Fibroblast of skin of right biceps (primary cell): ENCODE measurements around the gene PPARG.
"Not testable (repeated sequence)": the region's sequence is repeated elsewhere in the genome, so short reads cannot be mapped to it uniquely, and the experiment has no call there.

ENCODE experiments used
- DNase-seq: peaks from one replicate; pipeline ENCODE4 v3.0.0-alpha.2; 2013

The PPARG gene

GRCh38 chr3:12465836-12466225 is 177.0 kb downstream of the PPARG start:
- DNase-seq = no peak

GRCh38 chr3:12467746-12468145 is 178.9 kb downstream of the PPARG start:
- no peak for DNase-seq

DNA sequence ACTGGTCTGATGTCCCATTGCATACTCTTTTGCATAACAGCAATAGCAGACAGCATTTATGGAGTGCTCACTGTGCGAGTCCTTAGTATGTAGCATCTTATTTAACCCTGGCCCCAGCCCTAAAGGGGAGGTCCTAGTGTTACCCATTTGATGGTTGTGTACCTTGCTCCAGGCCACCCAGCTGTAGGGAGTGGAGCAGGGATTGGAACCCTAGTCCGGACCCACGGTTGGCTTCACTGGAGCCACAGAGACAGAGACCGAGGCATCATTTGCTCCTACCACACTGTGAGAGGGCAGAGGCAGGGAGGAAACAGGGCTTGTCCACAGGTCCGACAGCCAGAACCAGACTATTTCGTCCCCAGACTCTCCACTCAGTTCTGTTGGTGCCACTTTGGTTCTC is 179.4 kb downstream of the PPARG start:
- DNase-seq = no peak

DNA sequence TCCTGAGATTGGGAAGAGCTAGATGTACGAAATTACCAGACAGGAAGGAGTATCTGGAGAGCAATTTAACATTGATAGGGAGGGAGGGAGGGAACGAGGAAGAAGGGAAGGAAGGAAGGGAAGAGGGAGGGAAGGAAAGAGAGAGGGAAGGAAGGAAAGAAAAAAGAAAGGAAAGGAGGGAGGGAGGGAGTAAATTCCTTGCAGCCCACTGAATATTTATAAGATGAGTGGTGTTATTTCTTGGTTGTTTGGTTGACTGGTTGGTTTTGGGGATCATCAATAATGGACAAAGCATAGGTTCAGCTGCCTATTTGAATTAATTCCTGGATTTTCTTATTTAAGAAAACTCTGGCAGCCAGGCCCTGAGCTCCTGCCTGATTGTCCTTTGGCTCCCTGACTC is 179.9 kb downstream of the PPARG start:
- no peak for DNase-seq

- DNase-seq = not testable (repeated sequence)
Observed at GRCh38 chr3:12469222-12469621, 180.4 kb downstream of the PPARG start.

GRCh38 chr3:12470111-12470510 is 181.2 kb downstream of the PPARG start:
- peak; percentile 74 for DNase-seq

GRCh38 chr3:12470680-12471079 is 181.8 kb downstream of the PPARG start:
- DNase-seq = no peak

- no peak for DNase-seq
Observed at GRCh38 chr3:12471241-12471640, 182.4 kb downstream of the PPARG start.

DNA sequence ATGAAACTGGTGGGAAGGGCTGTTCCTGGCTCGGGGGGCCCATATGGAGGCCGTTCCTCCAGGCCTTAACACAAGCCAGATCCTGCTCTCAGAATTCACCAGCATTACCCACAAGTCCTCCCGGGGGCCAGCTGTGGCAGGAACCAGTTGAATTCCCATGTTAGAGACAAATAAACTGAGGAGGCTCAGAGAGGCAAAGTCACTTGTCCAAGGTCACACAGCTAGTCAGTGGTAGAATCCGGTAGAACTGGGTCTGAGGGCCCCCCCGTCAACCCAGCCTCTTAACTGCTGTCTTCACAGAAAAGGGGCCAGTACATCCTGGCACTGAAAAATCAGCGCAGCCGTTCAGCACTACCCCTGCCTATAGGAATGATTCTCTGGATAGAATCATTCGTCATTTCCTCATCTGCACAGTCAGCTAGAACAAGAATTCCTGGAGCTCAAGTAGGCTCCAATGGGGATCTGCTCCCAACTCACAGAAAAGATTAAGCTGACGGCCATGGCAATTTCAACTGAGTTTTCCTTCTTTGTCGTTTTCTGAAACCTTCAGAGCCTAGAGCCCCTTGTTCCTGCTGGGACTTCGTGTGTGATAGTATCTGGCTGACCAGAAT is 183.2 kb downstream of the PPARG start:
- DNase-seq = peak; percentile 68

GRCh38 chr3:12472796-12473195 is 183.9 kb downstream of the PPARG start:
- DNase-seq = peak; percentile 14

- peak; percentile 79 for DNase-seq
Observed at GRCh38 chr3:12473511-12473910, 184.6 kb downstream of the PPARG start.

GRCh38 chr3:12476238-12476897 is 187.5 kb downstream of the PPARG start:
- peak; percentile 81 for DNase-seq

GRCh38 chr3:12477256-12477655 is 188.4 kb downstream of the PPARG start:
- no peak for DNase-seq

DNA sequence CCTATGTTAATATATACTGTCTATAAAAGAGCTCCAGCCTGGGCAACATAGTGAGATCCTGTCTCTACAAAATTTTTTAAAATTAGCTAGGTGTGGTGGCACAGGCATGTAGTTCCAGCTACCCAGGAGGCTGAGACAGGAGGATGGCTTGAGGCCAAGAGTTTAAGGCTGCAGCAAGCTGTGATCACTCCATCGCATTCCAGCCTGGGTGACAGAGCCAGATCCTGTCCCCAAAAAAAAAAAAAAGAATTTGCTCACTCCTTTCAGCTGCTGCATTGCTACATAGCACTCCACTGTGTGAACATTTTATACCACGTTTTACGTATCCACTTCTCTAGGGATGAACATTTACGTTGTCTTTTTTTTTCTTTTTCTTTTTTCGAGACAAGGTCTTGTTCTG is 189.5 kb downstream of the PPARG start:
- peak; percentile 36 for DNase-seq

DNA sequence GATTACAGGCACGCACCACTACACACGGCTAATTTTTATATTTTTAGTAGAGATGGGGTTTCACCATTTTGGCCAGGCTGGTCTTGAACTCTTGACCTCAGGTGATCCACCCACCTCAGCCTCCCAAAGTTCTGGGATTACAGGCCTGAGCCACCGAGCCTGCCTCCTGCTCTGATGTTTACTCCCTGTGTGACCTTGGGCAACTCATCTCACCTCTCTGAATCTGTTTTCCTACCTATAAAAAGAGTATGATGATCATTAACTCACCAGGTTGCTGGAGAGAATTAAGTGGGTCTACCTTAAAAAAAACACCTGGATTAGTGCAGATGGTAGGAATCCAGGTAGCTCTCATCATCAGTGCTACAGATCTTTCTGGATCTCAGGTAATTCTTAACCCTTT is 190.3 kb downstream of the PPARG start:
- DNase-seq = not testable (repeated sequence)

DNA sequence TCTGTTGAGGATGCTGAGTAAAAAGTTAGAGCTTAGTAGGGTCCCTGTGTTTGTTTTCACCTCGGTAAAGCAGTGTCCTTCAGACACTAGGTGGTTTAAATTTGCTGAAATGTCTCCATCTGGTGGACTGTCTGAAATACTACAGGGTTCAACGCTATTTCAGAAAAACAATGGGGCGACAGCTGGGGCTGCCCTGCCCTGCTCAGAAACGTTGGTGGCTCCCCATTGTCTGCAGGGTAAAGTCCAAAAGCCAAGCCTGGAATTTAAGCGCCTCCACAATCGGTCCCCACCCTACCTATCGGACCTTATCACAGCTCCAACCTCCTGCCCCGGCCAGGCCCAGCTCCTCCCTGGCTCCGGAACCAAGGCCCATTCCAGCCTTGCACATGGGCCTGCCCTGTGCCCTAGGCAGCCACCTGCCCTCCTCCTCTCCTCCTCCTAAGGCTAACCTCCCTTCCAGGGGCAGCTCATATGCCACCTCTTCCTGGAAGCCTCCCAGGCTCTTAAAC is 191.1 kb downstream of the PPARG start:
- peak; percentile 50 for DNase-seq

- DNase-seq = peak; percentile 34
Observed at GRCh38 chr3:12483410-12483809, 194.5 kb downstream of the PPARG start.

DNA sequence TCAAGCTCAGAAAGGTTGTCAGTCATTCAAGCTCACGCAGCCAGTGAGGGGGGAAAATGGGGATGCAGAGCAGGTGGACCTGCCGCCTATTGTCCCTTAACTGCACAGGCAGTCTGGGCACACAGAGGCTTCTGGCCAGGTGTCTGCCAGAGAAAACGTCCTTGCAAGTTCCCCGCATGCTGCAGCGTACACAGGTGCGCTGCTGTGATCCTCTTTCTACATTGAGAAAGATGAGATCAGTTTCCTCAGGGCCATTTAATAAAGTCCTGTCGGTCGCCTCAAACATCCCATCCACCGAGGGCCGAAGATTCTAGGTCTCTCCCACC is 195.0 kb downstream of the PPARG start:
- no peak for DNase-seq
